BLaER1 (cell line): ENCODE measurements around the gene ELFN2.

Source experiments
- H3K27ac ChIP-seq: shearing (Covaris generic); formaldehyde crosslinking; 2 replicates; pipeline ENCODE4 v1.8.1; 2022
- H3K27me3 ChIP-seq: shearing (Covaris generic); formaldehyde crosslinking; 2 replicates; pipeline ENCODE4 v1.8.1; 2022
- H3K36me3 ChIP-seq: shearing (Covaris generic); formaldehyde crosslinking; 2 replicates; pipeline ENCODE4 v1.8.1; 2022
- H3K4me1 ChIP-seq: shearing (Covaris generic); formaldehyde crosslinking; 2 replicates; pipeline ENCODE4 v1.8.1; 2022
- H3K4me2 ChIP-seq: shearing (Covaris generic); formaldehyde crosslinking; 2 replicates; pipeline ENCODE4 v1.8.1; 2022
- H3K4me3 ChIP-seq: shearing (Covaris generic); formaldehyde crosslinking; 2 replicates; pipeline ENCODE4 v1.8.1; 2022
- H3K9ac ChIP-seq: shearing (Covaris generic); formaldehyde crosslinking; 2 replicates; pipeline ENCODE4 v1.8.1; 2022
- H3K9me3 ChIP-seq: shearing (Covaris generic); formaldehyde crosslinking; 2 replicates; pipeline ENCODE4 v1.8.1; 2022
- H4K20me1 ChIP-seq: shearing (Covaris generic); formaldehyde crosslinking; 2 replicates; pipeline ENCODE4 v1.8.1; 2022
- Cebpa-rat ChIP-seq: shearing (Covaris generic); IDR thresholded peaks from 2 replicates; pipeline ENCODE4 v1.8.1; 2022

ELFN2 gene

GRCh38 chr22:37357446-37358075, 69.7 kb downstream of the ELFN2 start:
- no peaks in the 10 kb centered on the region for H3K27me3 ChIP-seq
- H3K9me3 ChIP-seq, result no peaks in the 10 kb centered on the region
- peaks cover 30% of the 10 kb centered on the region; the same call in 1 of the 2 replicates for H3K36me3 ChIP-seq
- H3K4me3 ChIP-seq, result no peak overlapping the region
- no peak overlapping the region; the same call in 1 of the 2 replicates for H3K4me2 ChIP-seq
- no peak for TF ChIP-seq Cebpa-rat
- peaks cover 92% of the 10 kb centered on the region for H3K4me1 ChIP-seq
- H3K27ac ChIP-seq, result no peak overlapping the region
- H3K9ac ChIP-seq, result no peak overlapping the region
- H4K20me1 ChIP-seq, result no peaks in the 10 kb centered on the region

GRCh38 chr22:37356922-37357321, 70.4 kb downstream of the ELFN2 start:
- no peak for TF ChIP-seq Cebpa-rat
- Histone ChIP-seq H3K9me3 (no peaks in the 10 kb centered on the region), H3K27ac (no peak overlapping the region), H3K4me1 (peaks cover 92% of the 10 kb centered on the region), H4K20me1 (no peaks in the 10 kb centered on the region), H3K9ac (no peak overlapping the region), H3K4me3 (no peak overlapping the region), H3K36me3 (peaks cover 30% of the 10 kb centered on the region; the same call in 1 of the 2 replicates), H3K4me2 (no peak overlapping the region), H3K27me3 (no peaks in the 10 kb centered on the region)

GRCh38 chr22:37355174-37355573, 72.1 kb downstream of the ELFN2 start:
- Histone ChIP-seq H3K4me2 (peak overlapping the region; percentile 82), H3K27me3 (no peaks in the 10 kb centered on the region), H3K9ac (peak overlapping the region; percentile 53), H3K4me1 (peaks cover 92% of the 10 kb centered on the region), H3K9me3 (no peaks in the 10 kb centered on the region), H3K36me3 (peaks cover 26% of the 10 kb centered on the region; the same call in 1 of the 2 replicates), H4K20me1 (no peaks in the 10 kb centered on the region), H3K4me3 (no peak overlapping the region), H3K27ac (peak overlapping the region; percentile 49)
- no peak for TF ChIP-seq Cebpa-rat

- TF ChIP-seq Cebpa-rat, result no peak
- Histone ChIP-seq H3K4me3 (0 out of 2 replicates have a peak overlapping the region, but pooled peaks have one; percentile 23), H3K36me3 (peaks cover 21% of the 10 kb centered on the region; the same call in 1 of the 2 replicates), H4K20me1 (no peaks in the 10 kb centered on the region), H3K27ac (peak overlapping the region; percentile 49; the same call in 1 of the 2 replicates), H3K27me3 (no peaks in the 10 kb centered on the region), H3K9ac (peak overlapping the region; percentile 53), H3K4me2 (peak overlapping the region; percentile 82), H3K4me1 (peaks cover 92% of the 10 kb centered on the region), H3K9me3 (no peaks in the 10 kb centered on the region)
Observed at GRCh38 chr22:37354670-37355069, 72.6 kb downstream of the ELFN2 start.

- peak overlapping the region; percentile 22; the same call in 1 of the 2 replicates for H3K9ac ChIP-seq
- no peak for TF ChIP-seq Cebpa-rat
Observed at GRCh38 chr22:37354261-37354660, 73.0 kb downstream of the ELFN2 start.

GRCh38 chr22:37353839-37354238, 73.4 kb downstream of the ELFN2 start:
- H3K27me3 ChIP-seq, result no peaks in the 10 kb centered on the region
- H4K20me1 ChIP-seq, result no peaks in the 10 kb centered on the region
- no peak for TF ChIP-seq Cebpa-rat
- peak overlapping the region; percentile 23; the same call in 1 of the 2 replicates for H3K4me3 ChIP-seq
- H3K9ac ChIP-seq, result peak overlapping the region; percentile 22; the same call in 1 of the 2 replicates
- H3K4me1 ChIP-seq, result peaks cover 94% of the 10 kb centered on the region
- H3K9me3 ChIP-seq, result no peaks in the 10 kb centered on the region
- H3K36me3 ChIP-seq, result peaks cover 13% of the 10 kb centered on the region; the same call in 1 of the 2 replicates
- peak overlapping the region; percentile 82 for H3K4me2 ChIP-seq
- H3K27ac ChIP-seq, result peak overlapping the region; percentile 49; the same call in 1 of the 2 replicates

More at GRCh38 chr22:37354261-37354660, 73.0 kb downstream of the ELFN2 start:
- H3K9me3 ChIP-seq, result no peaks in the 10 kb centered on the region
- peak overlapping the region; percentile 23; the same call in 1 of the 2 replicates for H3K4me3 ChIP-seq
- no peaks in the 10 kb centered on the region for H4K20me1 ChIP-seq
- peaks cover 17% of the 10 kb centered on the region; the same call in 1 of the 2 replicates for H3K36me3 ChIP-seq
- H3K4me1 ChIP-seq, result peaks cover 92% of the 10 kb centered on the region
- H3K4me2 ChIP-seq, result peak overlapping the region; percentile 82
- H3K27me3 ChIP-seq, result no peaks in the 10 kb centered on the region
- H3K27ac ChIP-seq, result peak overlapping the region; percentile 49; the same call in 1 of the 2 replicates

GRCh38 chr22:37352481-37352880, 74.8 kb downstream of the ELFN2 start:
- Histone ChIP-seq H4K20me1 (no peaks in the 10 kb centered on the region), H3K9me3 (no peaks in the 10 kb centered on the region), H3K4me3 (no peak overlapping the region), H3K4me2 (peak overlapping the region; percentile 82), H3K4me1 (peaks cover 93% of the 10 kb centered on the region), H3K27ac (no peak overlapping the region), H3K36me3 (no peaks in the 10 kb centered on the region), H3K27me3 (no peaks in the 10 kb centered on the region), H3K9ac (no peak overlapping the region)
- no peak for TF ChIP-seq Cebpa-rat

GRCh38 chr22:37351232-37351631, 76.0 kb downstream of the ELFN2 start:
- no peak overlapping the region for H3K9ac ChIP-seq
- no peak overlapping the region for H3K27ac ChIP-seq
- H3K27me3 ChIP-seq, result no peaks in the 10 kb centered on the region
- no peaks in the 10 kb centered on the region for H4K20me1 ChIP-seq
- peaks cover 85% of the 10 kb centered on the region for H3K4me1 ChIP-seq
- no peak for TF ChIP-seq Cebpa-rat
- no peak overlapping the region for H3K4me3 ChIP-seq
- no peaks in the 10 kb centered on the region for H3K9me3 ChIP-seq
- H3K36me3 ChIP-seq, result no peaks in the 10 kb centered on the region
- peak overlapping the region; percentile 82 for H3K4me2 ChIP-seq

- H4K20me1 ChIP-seq, result no peaks in the 10 kb centered on the region
- no peaks in the 10 kb centered on the region for H3K27me3 ChIP-seq
- H3K9ac ChIP-seq, result no peak overlapping the region
- TF ChIP-seq Cebpa-rat, result no peak
- H3K9me3 ChIP-seq, result no peaks in the 10 kb centered on the region
- H3K4me2 ChIP-seq, result peak overlapping the region; percentile 82
- no peak overlapping the region for H3K4me3 ChIP-seq
- H3K36me3 ChIP-seq, result no peaks in the 10 kb centered on the region
- H3K4me1 ChIP-seq, result peaks cover 71% of the 10 kb centered on the region
- peak overlapping the region; percentile 22; the same call in 1 of the 2 replicates for H3K27ac ChIP-seq
Observed at GRCh38 chr22:37349043-37349814, 78.0 kb downstream of the ELFN2 start.

GRCh38 chr22:37346505-37346895, 80.8 kb downstream of the ELFN2 start:
- no peak for TF ChIP-seq Cebpa-rat
- Histone ChIP-seq H3K27ac (no peak overlapping the region), H3K4me2 (no peak overlapping the region), H3K9me3 (no peaks in the 10 kb centered on the region), H3K27me3 (no peaks in the 10 kb centered on the region), H3K36me3 (no peaks in the 10 kb centered on the region), H4K20me1 (no peaks in the 10 kb centered on the region), H3K4me3 (no peak overlapping the region), H3K9ac (no peak overlapping the region), H3K4me1 (peaks cover 53% of the 10 kb centered on the region)
